Sigmoid colon (tissue), 6 donors: ENCODE data around the gene SORL1-AS1.

ENCODE experiments used
- DNase-seq: peaks from one replicate; pipeline ENCODE4 v3.0.0-alpha.2; 2019
- H3K27ac ChIP-seq, 4 donors: fragments of 200-600 bp; sonication (generic); one replicate each; pipeline ENCODE4 v1.5.1; 2016 to 2019; ENCODE audit warnings: mild to moderate bottlenecking in 1 of 4
- H3K27me3 ChIP-seq, 3 donors: fragments of 200-600 bp; sonication (generic); one replicate each; pipeline ENCODE4 v1.5.1; 2019; ENCODE audit warnings: mild to moderate bottlenecking in 1 of 3
- H3K36me3 ChIP-seq, 4 donors: fragments of 200-600 bp; sonication (generic); one replicate each; pipeline ENCODE4 v1.5.1; 2016 to 2019
- H3K4me1 ChIP-seq, 4 donors: fragments of 200-600 bp; sonication (generic); one replicate each; pipeline ENCODE4 v1.5.1; 2017 to 2019
- H3K4me3 ChIP-seq, 4 donors: fragments of 200-600 bp; sonication (generic); one replicate each; pipeline ENCODE4 v1.5.1; 2017 to 2019; ENCODE audit warnings: mild to moderate bottlenecking in 2 of 4, moderate library complexity in 1 of 4
- H3K9me3 ChIP-seq, 4 donors: fragments of 200-600 bp in 3 of 4; sonication (generic) in 3 of 4; one replicate each; pipeline versions ENCODE4 v1.5.1 to v1.6.1; 2013 to 2019
- EP300 ChIP-seq, 4 donors: sonication (generic); formaldehyde crosslinking; IDR thresholded peaks; one replicate each; pipeline ENCODE4 v1.6.1; 2017; ENCODE audit warnings: antibody characterized with exemption in 4 of 4
- POLR2A ChIP-seq, 2 donors: fragments of 450-650 bp; IDR thresholded peaks; one replicate each; pipeline ENCODE4 v1.6.1; 2016; ENCODE audit warnings: antibody characterized with exemption in 2 of 2, mild to moderate bottlenecking in 2 of 2, moderate library complexity in 2 of 2
- POLR2AphosphoS5 ChIP-seq, 4 donors: sonication (generic); formaldehyde crosslinking; IDR thresholded peaks; one replicate each; pipeline ENCODE4 v1.6.1; 2017; ENCODE audit warnings: antibody characterized with exemption in 4 of 4
- WGBS, 2 donors: extraction: QIAGEN DNeasy Blood & Tissue Kit; methylation state at CpG; one replicate each; pipeline ENCODE4 v1.1.7; 2013; 5-methylcytosine and 5-hydroxymethylcytosine counted together
- intact Hi-C: fragments of 100-400 bp; cut with DNase I; formaldehyde crosslinking; loops from one replicate; pipeline ENCODE4 v1.15.1; 2023
- TF ChIP-seq, protein P1 (sequence below), 4 experiments: fragments of 450-650 bp in 3 of 4; fragments of 200-600 bp in 1 of 4; IDR thresholded peaks; one replicate each; pipeline ENCODE4 v1.5.1; 2016 to 2019; ENCODE audit warnings: antibody characterized with exemption in 4 of 4, mild to moderate bottlenecking in 3 of 4, moderate library complexity in 2 of 4
- donor health status: healthy with polysubstance abuse.
- donor health status: healthy.

SORL1-AS1 gene

DNA sequence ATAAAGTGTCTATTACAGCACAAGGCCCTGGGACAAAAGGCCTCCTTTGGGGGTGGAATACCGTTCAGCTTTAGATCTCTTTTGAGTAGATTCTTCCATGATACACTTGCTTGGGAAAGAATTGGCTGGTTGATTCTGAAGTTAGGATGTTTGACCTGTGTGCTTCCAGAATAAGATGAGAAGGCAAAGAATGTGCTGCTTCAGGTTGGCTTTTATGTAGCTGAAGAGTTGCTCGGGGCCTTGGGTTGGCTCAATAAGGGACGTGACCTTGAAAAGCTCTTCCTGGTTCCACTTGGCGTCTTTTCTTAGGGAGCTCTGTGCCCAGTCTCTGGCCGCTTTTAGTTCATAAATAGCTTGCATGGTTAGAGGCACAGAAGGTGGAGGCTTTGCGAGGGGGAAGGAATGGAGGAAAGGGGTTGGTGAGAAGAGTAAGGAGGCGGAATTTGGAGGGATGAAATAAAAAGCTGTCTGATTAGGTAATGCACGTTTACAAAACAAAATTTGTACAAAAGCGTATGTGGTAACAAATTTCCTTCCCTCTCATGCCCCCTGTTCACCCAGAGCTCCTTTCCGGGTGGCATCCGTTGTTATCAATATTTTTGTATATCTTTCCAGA is 4.2 kb upstream of the SORL1-AS1 start:
- intact Hi-C loops = no loop called here
- Histone ChIP-seq H3K36me3 (no peaks in the 10 kb centered on the region), H3K4me1 (peaks cover 0 to 27% (median 23%) of the 10 kb centered on the region in 4 donors), H3K9me3 (no peaks in the 10 kb centered on the region), H3K4me3 (no peak overlapping the region), H3K27me3 (no peaks in the 10 kb centered on the region), H3K27ac (peak overlapping the region in 2 of 4 donors; percentile 17 to 36)
- 77 to 79% methylated on average over 11 of the region's 11 CpGs for WGBS, 2 donors
- no peak for DNase-seq
- TF ChIP-seq EP300 (IDR thresholded peaks at IDR 0.05) (no peak), POLR2AphosphoS5 (IDR thresholded peaks at IDR 0.05) (no peak)
- TF ChIP-seq, protein P1, sequence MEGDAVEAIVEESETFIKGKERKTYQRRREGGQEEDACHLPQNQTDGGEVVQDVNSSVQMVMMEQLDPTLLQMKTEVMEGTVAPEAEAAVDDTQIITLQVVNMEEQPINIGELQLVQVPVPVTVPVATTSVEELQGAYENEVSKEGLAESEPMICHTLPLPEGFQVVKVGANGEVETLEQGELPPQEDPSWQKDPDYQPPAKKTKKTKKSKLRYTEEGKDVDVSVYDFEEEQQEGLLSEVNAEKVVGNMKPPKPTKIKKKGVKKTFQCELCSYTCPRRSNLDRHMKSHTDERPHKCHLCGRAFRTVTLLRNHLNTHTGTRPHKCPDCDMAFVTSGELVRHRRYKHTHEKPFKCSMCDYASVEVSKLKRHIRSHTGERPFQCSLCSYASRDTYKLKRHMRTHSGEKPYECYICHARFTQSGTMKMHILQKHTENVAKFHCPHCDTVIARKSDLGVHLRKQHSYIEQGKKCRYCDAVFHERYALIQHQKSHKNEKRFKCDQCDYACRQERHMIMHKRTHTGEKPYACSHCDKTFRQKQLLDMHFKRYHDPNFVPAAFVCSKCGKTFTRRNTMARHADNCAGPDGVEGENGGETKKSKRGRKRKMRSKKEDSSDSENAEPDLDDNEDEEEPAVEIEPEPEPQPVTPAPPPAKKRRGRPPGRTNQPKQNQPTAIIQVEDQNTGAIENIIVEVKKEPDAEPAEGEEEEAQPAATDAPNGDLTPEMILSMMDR (IDR thresholded peaks at IDR 0.05) = no peak

DNA sequence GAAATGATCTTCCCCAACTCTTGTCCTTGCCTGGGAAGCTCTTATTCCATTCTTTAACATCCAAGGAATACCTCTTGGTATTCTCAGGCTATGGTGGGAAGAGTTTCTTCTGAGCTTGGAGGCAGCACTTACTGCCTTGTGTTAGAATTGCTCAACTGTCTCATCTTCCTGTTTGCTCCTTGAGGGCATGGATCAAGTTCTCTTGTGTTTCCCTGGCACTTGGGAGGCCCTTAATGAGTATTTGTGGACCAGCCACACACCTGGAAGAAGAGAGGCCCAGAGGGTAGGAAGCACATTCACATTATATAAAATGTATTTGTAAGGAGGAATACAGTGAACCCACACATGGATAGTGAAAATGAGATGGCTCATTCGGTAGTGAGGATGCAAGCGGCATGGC is 3.4 kb upstream of the SORL1-AS1 start:
- no peaks in the 10 kb centered on the region for H3K27me3 ChIP-seq
- WGBS, 2 donors = 95 to 96% methylated on average over 2 of the region's 2 CpGs
- peak overlapping the region in 2 of 4 donors; percentile 17 to 36 for H3K27ac ChIP-seq
- intact Hi-C loops = no loop called here
- TF ChIP-seq POLR2A (IDR thresholded peaks at IDR 0.05) = no peak
- no peak for TF ChIP-seq EP300 (IDR thresholded peaks at IDR 0.05)
- no peak for TF ChIP-seq POLR2AphosphoS5 (IDR thresholded peaks at IDR 0.05)
- TF ChIP-seq, protein P1 (IDR thresholded peaks at IDR 0.05) = no peak
- DNase-seq = no peak
- no peak overlapping the region for H3K4me3 ChIP-seq
- peaks cover 0 to 34% (median 26%) of the 10 kb centered on the region in 4 donors for H3K4me1 ChIP-seq
- H3K9me3 ChIP-seq = no peaks in the 10 kb centered on the region
- no peaks in the 10 kb centered on the region for H3K36me3 ChIP-seq

DNA sequence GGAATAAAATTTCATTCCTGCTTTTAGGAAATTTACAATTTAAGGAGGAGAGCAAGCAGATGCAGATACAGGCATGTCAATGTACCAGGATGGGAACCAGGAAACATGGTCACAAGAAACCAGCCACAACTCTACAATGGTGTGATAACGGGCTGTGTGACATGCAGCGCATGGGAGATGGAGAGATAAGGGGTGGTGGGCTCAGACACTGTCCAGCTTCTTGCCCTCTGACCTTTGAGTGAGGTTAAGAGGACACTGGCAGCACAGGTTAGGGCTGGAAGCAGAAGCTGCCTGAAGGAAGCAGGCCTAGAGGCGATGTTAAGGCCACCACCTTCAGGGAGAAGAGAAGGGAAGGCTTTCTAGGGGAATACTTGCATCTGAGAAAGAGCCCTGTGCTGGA is 2.3 kb upstream of the SORL1-AS1 start:
- DNase-seq = no peak
- TF ChIP-seq POLR2AphosphoS5 (IDR thresholded peaks at IDR 0.05) = no peak
- TF ChIP-seq, protein P1 (IDR thresholded peaks at IDR 0.05) = no peak
- Histone ChIP-seq H3K27me3 (no peaks in the 10 kb centered on the region), H3K36me3 (no peaks in the 10 kb centered on the region), H3K9me3 (no peaks in the 10 kb centered on the region), H3K4me3 (no peak overlapping the region), H3K4me1 (peaks cover 0 to 34% (median 26%) of the 10 kb centered on the region in 4 donors), H3K27ac (peak overlapping the region in 1 of 4 donors; percentile 72)
- WGBS, 2 donors = 84 to 93% methylated on average over 3 of the region's 3 CpGs
- intact Hi-C loops = no loop called here

DNA sequence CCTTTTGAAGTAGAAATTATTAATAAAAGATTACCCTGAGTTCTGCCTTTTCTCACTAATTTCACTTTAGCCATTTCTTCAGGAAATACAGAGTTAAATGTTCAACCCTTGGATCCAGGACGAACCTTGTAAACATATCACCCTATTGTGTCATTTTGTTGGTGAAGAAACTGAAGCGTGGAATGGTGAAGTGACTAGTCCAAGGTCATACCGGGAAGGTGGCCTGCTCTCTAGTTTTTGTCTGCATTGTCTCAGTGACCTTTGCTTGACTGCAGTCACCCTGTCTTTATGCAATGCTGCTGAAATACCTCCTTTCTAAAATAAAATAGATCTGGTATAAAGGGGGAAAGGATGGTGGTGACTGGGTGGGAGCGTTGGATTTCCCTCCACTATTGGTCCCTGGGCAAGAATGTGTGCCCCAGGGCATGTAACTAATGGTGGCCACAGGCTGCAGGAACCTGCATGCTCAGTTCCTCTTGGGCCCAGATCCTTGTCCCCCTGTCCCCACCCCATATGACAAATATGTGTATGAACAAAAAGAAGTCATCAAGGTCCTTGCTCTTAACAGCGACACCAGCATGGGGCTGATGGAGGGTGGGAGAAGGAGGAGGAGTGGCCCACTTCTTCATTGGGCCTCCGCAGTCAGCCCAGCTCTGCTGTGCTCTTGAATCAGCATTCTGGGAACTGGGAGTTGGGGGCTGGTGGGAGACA is 977 bp upstream of the SORL1-AS1 start:
- Histone ChIP-seq H3K27me3 (no peaks in the 10 kb centered on the region), H3K36me3 (no peaks in the 10 kb centered on the region), H3K4me3 (no peak overlapping the region), H3K27ac (peak overlapping the region in 1 of 4 donors; percentile 72), H3K9me3 (no peaks in the 10 kb centered on the region), H3K4me1 (peaks cover 0 to 23% (median 16%) of the 10 kb centered on the region in 4 donors)
- intact Hi-C loops = loop anchor here (2.0 to 5.0 kb wide), 5 partner anchors 13 to 139 kb away; no protein-coding TSS in a partner anchor
- DNase-seq = no peak
- TF ChIP-seq, protein P1 (IDR thresholded peaks at IDR 0.05) = no peak
- WGBS, 2 donors = 52 to 68% methylated on average over 6 of the region's 6 CpGs
